Measurements from ENCODE around the gene CRTC1. TPM values are rescaled to one million over a fixed set of nuclear protein-coding genes. Genes with fewer than 3 reads are reported as not detected.

Gene CRTC1
- total RNA-seq, 4 donors from 2014 or later, result 2.8 to 6.5 (median 5.6) TPM

GRCh38 chr19:18653853-18654252 lies 29.6 kb upstream of the CRTC1 start:
- TF ChIP-seq, protein P1, sequence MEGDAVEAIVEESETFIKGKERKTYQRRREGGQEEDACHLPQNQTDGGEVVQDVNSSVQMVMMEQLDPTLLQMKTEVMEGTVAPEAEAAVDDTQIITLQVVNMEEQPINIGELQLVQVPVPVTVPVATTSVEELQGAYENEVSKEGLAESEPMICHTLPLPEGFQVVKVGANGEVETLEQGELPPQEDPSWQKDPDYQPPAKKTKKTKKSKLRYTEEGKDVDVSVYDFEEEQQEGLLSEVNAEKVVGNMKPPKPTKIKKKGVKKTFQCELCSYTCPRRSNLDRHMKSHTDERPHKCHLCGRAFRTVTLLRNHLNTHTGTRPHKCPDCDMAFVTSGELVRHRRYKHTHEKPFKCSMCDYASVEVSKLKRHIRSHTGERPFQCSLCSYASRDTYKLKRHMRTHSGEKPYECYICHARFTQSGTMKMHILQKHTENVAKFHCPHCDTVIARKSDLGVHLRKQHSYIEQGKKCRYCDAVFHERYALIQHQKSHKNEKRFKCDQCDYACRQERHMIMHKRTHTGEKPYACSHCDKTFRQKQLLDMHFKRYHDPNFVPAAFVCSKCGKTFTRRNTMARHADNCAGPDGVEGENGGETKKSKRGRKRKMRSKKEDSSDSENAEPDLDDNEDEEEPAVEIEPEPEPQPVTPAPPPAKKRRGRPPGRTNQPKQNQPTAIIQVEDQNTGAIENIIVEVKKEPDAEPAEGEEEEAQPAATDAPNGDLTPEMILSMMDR (IDR thresholded peaks at IDR 0.05), result no peak
- no peak for DNase-seq (ENCODE audit: low spot score)
- ATAC-seq (ENCODE audit: low FRiP score), result no peak

GRCh38 chr19:18654469-18654868 lies 29.0 kb upstream of the CRTC1 start:
- TF ChIP-seq, protein P1 (IDR thresholded peaks at IDR 0.05), result no peak
- DNase-seq (ENCODE audit: low spot score) (no peak), ATAC-seq (ENCODE audit: low FRiP score) (no peak)

GRCh38 chr19:18655173-18655844 lies 28.2 kb upstream of the CRTC1 start:
- TF ChIP-seq, protein P1 (IDR thresholded peaks at IDR 0.05), result no peak
- ATAC-seq (ENCODE audit: low FRiP score), result no peak
- DNase-seq (ENCODE audit: low spot score), result no peak

DNA sequence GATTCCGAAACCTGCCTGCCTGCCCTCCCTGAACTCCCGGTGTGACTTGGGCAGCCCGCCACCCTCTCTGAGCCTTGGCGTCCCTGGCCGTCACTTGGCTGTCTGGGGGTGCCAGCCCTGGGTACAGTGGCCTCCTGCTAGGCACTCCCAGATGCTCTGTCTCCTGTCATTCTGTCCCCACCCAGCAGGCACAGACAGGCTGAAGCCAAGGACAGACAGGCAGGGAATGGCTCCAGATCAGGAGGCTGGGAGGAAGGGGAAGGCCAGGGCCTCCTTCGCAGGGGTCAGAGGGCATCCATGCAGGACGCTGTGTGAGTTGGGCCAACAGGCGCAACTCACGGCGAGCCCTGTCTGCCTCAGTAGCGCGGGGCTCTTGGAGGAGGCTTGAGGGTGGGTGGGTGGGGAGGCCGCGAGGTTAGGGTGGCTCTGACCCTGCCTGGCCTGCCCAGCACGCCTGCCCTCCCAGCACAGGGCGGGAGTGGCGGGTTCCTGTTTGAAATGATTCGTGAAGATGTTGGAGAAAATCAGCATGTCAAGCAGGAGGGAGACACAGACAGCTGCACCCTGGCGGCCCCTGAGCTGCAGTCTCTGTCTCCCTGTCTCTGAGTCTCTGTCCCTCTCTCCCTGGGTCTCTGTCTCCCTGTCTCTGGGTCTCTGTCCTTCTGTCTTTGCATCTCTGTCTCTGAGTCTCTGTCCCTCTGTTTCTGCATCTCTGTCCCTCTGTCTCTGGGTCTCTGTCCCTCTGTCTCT lies 27.0 kb upstream of the CRTC1 start:
- TF ChIP-seq, protein P1 (IDR thresholded peaks at IDR 0.05), result no peak
- ATAC-seq (ENCODE audit: low FRiP score) (no peak), DNase-seq (ENCODE audit: low spot score) (no peak)

GRCh38 chr19:18657590-18658365 lies 25.7 kb upstream of the CRTC1 start:
- TF ChIP-seq, protein P1 (IDR thresholded peaks at IDR 0.05), result no peak
- DNase-seq (ENCODE audit: low spot score) (no peak), ATAC-seq (ENCODE audit: low FRiP score) (peak; percentile 74)

- TF ChIP-seq, protein P1 (IDR thresholded peaks at IDR 0.05), result no peak
- ATAC-seq (ENCODE audit: low FRiP score), result no peak
- no peak for DNase-seq (ENCODE audit: low spot score)
Observed at GRCh38 chr19:18658366-18658855, 25.1 kb upstream of the CRTC1 start.

Data from omental fat pad (tissue), 4 donors.